Hepatocyte (in vitro differentiated cells): ENCODE measurements around the gene PPIP5K2. TPM values are rescaled to one million over a fixed set of nuclear protein-coding genes. Genes with fewer than 3 reads are reported as not detected.

ENCODE experiments used
- DNase-seq: peaks from one replicate; pipeline ENCODE4 v3.0.0-alpha.2; 2016; ENCODE audit warnings: low spot score
- H2AFZ ChIP-seq: fragments of 200-600 bp; sonication (generic); 2 replicates; pipeline ENCODE4 v1.6.0; 2016; ENCODE audit warnings: antibody characterized with exemption, mild to moderate bottlenecking
- H3K27ac ChIP-seq: fragments of 200-600 bp; sonication (generic); 2 replicates; pipeline ENCODE4 v1.5.1; 2016; ENCODE audit warnings: mild to moderate bottlenecking
- H3K27me3 ChIP-seq: fragments of 200-600 bp; sonication (generic); 2 replicates; pipeline ENCODE4 v1.6.1; 2016
- H3K36me3 ChIP-seq: fragments of 200-600 bp; sonication (generic); replicated peaks from 2 replicates; pipeline ENCODE4 v1.5.1; 2016; ENCODE audit warnings: low read depth; ENCODE audit not compliant: insufficient read depth
- H3K4me1 ChIP-seq: fragments of 200-600 bp; sonication (generic); 2 replicates; pipeline ENCODE4 v1.5.1; 2016; ENCODE audit warnings: mild to moderate bottlenecking, moderate library complexity; ENCODE audit not compliant: insufficient read depth
- H3K4me2 ChIP-seq: fragments of 200-600 bp; sonication (generic); 2 replicates; pipeline ENCODE4 v1.6.0; 2016
- H3K4me3 ChIP-seq: fragments of 200-600 bp; sonication (generic); 2 replicates; pipeline ENCODE4 v1.5.1; 2016; ENCODE audit warnings: mild to moderate bottlenecking
- H3K79me2 ChIP-seq: fragments of 200-600 bp; sonication (generic); 2 replicates; pipeline ENCODE4 v1.6.0; 2017; ENCODE audit warnings: mild to moderate bottlenecking
- H3K9me2 ChIP-seq: fragments of 200-600 bp; sonication (generic); replicated peaks from 2 replicates; pipeline ENCODE4 v1.6.0; 2017; ENCODE audit warnings: mild to moderate bottlenecking; ENCODE audit not compliant: insufficient read depth
- H3K9me3 ChIP-seq: fragments of 200-600 bp; sonication (generic); 2 replicates; pipeline ENCODE4 v1.5.1; 2016; ENCODE audit warnings: low read depth, mild to moderate bottlenecking
- H4K20me1 ChIP-seq: fragments of 200-600 bp; sonication (generic); 2 replicates; pipeline ENCODE4 v1.6.0; 2016; ENCODE audit warnings: mild to moderate bottlenecking; ENCODE audit not compliant: insufficient read depth, poor library complexity, severe bottlenecking
- CTCF ChIP-seq: fragments of 200-600 bp; sonication (generic); IDR thresholded peaks from 2 replicates; pipeline ENCODE4 v1.5.1; 2016; ENCODE audit warnings: antibody characterized with exemption, mild to moderate bottlenecking; ENCODE audit not compliant: poor library complexity
- EZH2 ChIP-seq: fragments of 200-600 bp; sonication (generic); IDR thresholded peaks from 2 replicates; pipeline ENCODE4 v1.6.1; 2016; ENCODE audit warnings: antibody characterized with exemption, mild to moderate bottlenecking, borderline replicate concordance
- EZH2phosphoT487 ChIP-seq: fragments of 200-600 bp; sonication (generic); IDR thresholded peaks from one replicate; pipeline ENCODE4 v1.6.1; 2018; ENCODE audit warnings: antibody characterized with exemption, mild to moderate bottlenecking, low read depth, moderate library complexity; ENCODE audit not compliant: unreplicated experiment, severe bottlenecking
- WGBS: methylation state at CpG from one replicate; pipeline ENCODE4 v1.1.6; 2016; ENCODE audit warnings: low lambda C conversion rate; ENCODE audit errors: missing lambda C conversion rate; 5-methylcytosine and 5-hydroxymethylcytosine counted together
- polyA plus RNA-seq: library from polyadenylated mRNA; unstranded; fragments of >200 nt; fragmentation: Nextera tagmentation; extraction: Ambion mirVana; gene quantifications from 2 replicates; pipeline ENCODE4 v1.2.1, GENCODE V29; 2016
- total RNA-seq: library from RNA; depleted of rRNA; stranded (reverse); fragments of >200 nt; gene quantifications from 2 replicates; pipeline ENCODE4 v1.2.3, GENCODE V29; 2014

Gene PPIP5K2
- total and polyA plus RNA-seq, 2 experiments from 2014 or later = 31.4 to 78.0 TPM

GRCh38 chr5:103151156-103151555 is 31.1 kb downstream of the PPIP5K2 start:
- H3K4me3 ChIP-seq = no peak overlapping the region
- H3K79me2 ChIP-seq = no peaks in the 10 kb centered on the region
- no peaks in the 10 kb centered on the region for H3K9me3 ChIP-seq
- 100% methylated on average over 1 of the region's 1 CpG for WGBS
- H3K27ac ChIP-seq = no peak overlapping the region
- H4K20me1 ChIP-seq = no peaks in the 10 kb centered on the region
- H3K4me2 ChIP-seq = no peak overlapping the region
- no peak for DNase-seq
- H3K9me2 ChIP-seq = no peaks in the 10 kb centered on the region
- H3K4me1 ChIP-seq = no peaks in the 10 kb centered on the region
- H3K36me3 ChIP-seq = no peaks in the 10 kb centered on the region
- no peak overlapping the region for H2AFZ ChIP-seq
- no peak for TF ChIP-seq EZH2
- no peak for TF ChIP-seq CTCF
- TF ChIP-seq EZH2phosphoT487 = no peak
- H3K27me3 ChIP-seq = no peaks in the 10 kb centered on the region

GRCh38 chr5:103166706-103167105 is 46.6 kb downstream of the PPIP5K2 start:
- Histone ChIP-seq H3K27me3 (no peaks in the 10 kb centered on the region), H3K4me3 (no peak overlapping the region), H4K20me1 (no peaks in the 10 kb centered on the region), H3K9me3 (no peaks in the 10 kb centered on the region), H3K4me2 (no peak overlapping the region), H3K36me3 (no peaks in the 10 kb centered on the region), H2AFZ (no peak overlapping the region), H3K9me2 (no peaks in the 10 kb centered on the region), H3K4me1 (no peaks in the 10 kb centered on the region), H3K79me2 (no peaks in the 10 kb centered on the region), H3K27ac (no peak overlapping the region)
- TF ChIP-seq EZH2 (no peak), CTCF (no peak), EZH2phosphoT487 (no peak)
- DNase-seq = no peak

- H3K9me2 ChIP-seq = no peaks in the 10 kb centered on the region
- H2AFZ ChIP-seq = no peak overlapping the region
- DNase-seq = no peak
- no peaks in the 10 kb centered on the region for H3K36me3 ChIP-seq
- no peak overlapping the region for H3K4me2 ChIP-seq
- H3K27me3 ChIP-seq = no peaks in the 10 kb centered on the region
- no peak overlapping the region for H3K4me3 ChIP-seq
- WGBS = 89% methylated on average over 1 of the region's 1 CpG
- TF ChIP-seq EZH2 (no peak), EZH2phosphoT487 (no peak), CTCF (no peak)
- H3K27ac ChIP-seq = no peak overlapping the region
- no peaks in the 10 kb centered on the region for H4K20me1 ChIP-seq
- H3K4me1 ChIP-seq = no peaks in the 10 kb centered on the region
- H3K9me3 ChIP-seq = no peaks in the 10 kb centered on the region
- no peaks in the 10 kb centered on the region for H3K79me2 ChIP-seq
Measured at GRCh38 chr5:103174147-103174546, 54.0 kb downstream of the PPIP5K2 start.

GRCh38 chr5:103177543-103177942 is 57.4 kb downstream of the PPIP5K2 start:
- no peaks in the 10 kb centered on the region for H3K4me1 ChIP-seq
- H3K9me2 ChIP-seq = no peaks in the 10 kb centered on the region
- H3K79me2 ChIP-seq = no peaks in the 10 kb centered on the region
- no peak for DNase-seq
- no peak overlapping the region for H2AFZ ChIP-seq
- no peaks in the 10 kb centered on the region for H3K36me3 ChIP-seq
- no peak overlapping the region for H3K27ac ChIP-seq
- no peak overlapping the region for H3K4me3 ChIP-seq
- TF ChIP-seq CTCF (no peak), EZH2 (no peak), EZH2phosphoT487 (no peak)
- no peaks in the 10 kb centered on the region for H3K27me3 ChIP-seq
- H4K20me1 ChIP-seq = no peaks in the 10 kb centered on the region
- no peaks in the 10 kb centered on the region for H3K9me3 ChIP-seq
- WGBS = 58% methylated on average over 4 of the region's 4 CpGs
- no peak overlapping the region for H3K4me2 ChIP-seq
